CD4-positive, alpha-beta T cell (primary cell): ENCODE results near the gene PDZRN3. TPM values are rescaled to one million over a fixed set of nuclear protein-coding genes. Genes with fewer than 3 reads are reported as not detected.

Experiments
- ATAC-seq: fragments of 200-7000 bp; cut with Tn5 transposase; one replicate; pipeline ENCODE4 v1.10.0; 2022; ENCODE audit warnings: mild to moderate bottlenecking; ENCODE audit not compliant: poor library complexity
- CTCF ChIA-PET: fragments of 350-600 bp; sonication (Branson Sonifier 250); formaldehyde crosslinking; loops from one replicate; lab custom pipeline; 2021; ENCODE audit warnings: antibody characterized with exemption, inconsistent platforms; lab: Charles Lee
- POLR2A ChIA-PET: fragments of 350-600 bp; sonication (Branson Sonifier 250); formaldehyde crosslinking; loops from one replicate; lab custom pipeline; 2021; ENCODE audit warnings: antibody characterized with exemption, inconsistent platforms; lab: Charles Lee
- DNase-seq, 14 experiments: peaks; one replicate each; pipeline ENCODE4 v3.0.0-alpha.2; 2013 to 2020; ENCODE audit warnings: mixed read lengths in 2 of 14
- H3K27ac ChIP-seq, 2 donors: one replicate each; pipeline versions ENCODE4 v1.5.1 to v1.7.0; 2013; ENCODE audit warnings: low read length in 2 of 2, low read depth in 1 of 2, mild to moderate bottlenecking in 1 of 2
- H3K27me3 ChIP-seq, 2 experiments: 1 replicate in 1 of 2; 2 replicates in 1 of 2; pipeline versions ENCODE4 v1.6.1 to v1.7.0; 2013; ENCODE audit warnings: low read length in 2 of 2, control low read depth in 1 of 2, mild to moderate bottlenecking in 1 of 2, moderate library complexity in 1 of 2; ENCODE audit not compliant: insufficient read depth in 2 of 2, control insufficient read depth in 1 of 2
- H3K36me3 ChIP-seq: one replicate; pipeline ENCODE4 v1.6.1; 2013; ENCODE audit warnings: low read length, control low read depth; ENCODE audit not compliant: insufficient read depth
- H3K4me1 ChIP-seq: one replicate; pipeline ENCODE4 v1.6.1; 2013; ENCODE audit warnings: low read length, control low read depth; ENCODE audit not compliant: insufficient read depth
- H3K4me3 ChIP-seq: one replicate; pipeline ENCODE4 v1.5.1; 2013; ENCODE audit warnings: mild to moderate bottlenecking, low read length, moderate library complexity
- H3K9me3 ChIP-seq, 2 experiments: 1 replicate in 1 of 2; 2 replicates in 1 of 2; pipeline versions ENCODE4 v1.6.1 to v1.7.0; 2013; ENCODE audit warnings: low read length in 2 of 2, mild to moderate bottlenecking in 2 of 2, control low read depth in 1 of 2, moderate library complexity in 1 of 2; ENCODE audit not compliant: control insufficient read depth in 1 of 2, insufficient read depth in 1 of 2
- H3K27ac Mint-ChIP-seq: one replicate; pipeline ENCODE4 v1.8.0; 2020; ENCODE audit warnings: mixed read lengths
- H3K27me3 Mint-ChIP-seq: one replicate; pipeline ENCODE4 v1.8.0; 2021; ENCODE audit warnings: mixed read lengths
- H3K36me3 Mint-ChIP-seq: one replicate; pipeline ENCODE4 v1.8.0; 2021; ENCODE audit warnings: low read depth, mixed read lengths
- H3K4me1 Mint-ChIP-seq: one replicate; pipeline ENCODE4 v1.8.0; 2021; ENCODE audit warnings: low read depth, mixed read lengths
- H3K4me3 Mint-ChIP-seq: one replicate; pipeline ENCODE4 v1.8.0; 2020; ENCODE audit warnings: mild to moderate bottlenecking, mixed read lengths
- H3K9me3 Mint-ChIP-seq: one replicate; pipeline ENCODE4 v1.8.0; 2020; ENCODE audit warnings: mixed read lengths
- intact Hi-C, 2 experiments: fragments of 100-400 bp; cut with DNase I in 1 of 2; cut with micrococcal nuclease in 1 of 2; formaldehyde crosslinking; loops; one replicate each; pipeline versions ENCODE4 v1.15.1 to v1.9.0; 2023 to 2025; cut with DNase I, micrococcal nuclease
- total RNA-seq, 174 experiments: library from RNA in 2 of 174; stranded (reverse) in 2 of 174; gene quantifications; one replicate each; pipeline ENCODE4 v1.2.3 and lab custom pipeline; 2021 to 2026
- TF ChIP-seq, protein P1 (sequence below): fragments of 200-600 bp; IDR thresholded peaks from one replicate; pipeline ENCODE4 v1.8.0; 2022; ENCODE audit warnings: antibody characterized with exemption, mild to moderate bottlenecking

PDZRN3 gene
- total RNA-seq, 2 experiments from 2014 or later: not detected

DNA sequence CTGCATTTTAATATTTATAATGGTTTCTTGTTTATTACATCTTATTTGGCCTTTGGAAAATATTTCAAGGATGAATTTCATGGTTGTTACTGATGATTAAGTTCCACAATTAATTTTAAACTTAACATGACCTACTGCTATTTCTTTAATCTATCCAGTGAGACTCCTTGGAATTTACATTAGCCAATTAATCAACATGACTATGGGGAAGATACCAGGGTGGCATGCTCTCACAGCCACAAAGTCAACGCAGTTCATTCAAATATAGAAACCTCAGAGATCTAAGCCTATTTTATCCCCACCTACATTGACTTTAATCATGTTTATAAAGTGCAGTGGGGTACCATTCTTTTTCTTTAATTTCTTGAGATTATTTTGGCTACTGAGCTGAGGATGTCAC is 43.6 kb upstream of the PDZRN3 start:
- Histone ChIP-seq H3K9me3 (no peaks in the 10 kb centered on the region), H3K4me3 (no peak overlapping the region), H3K27me3 (no peaks in the 10 kb centered on the region), H3K27ac (no peak overlapping the region), H3K36me3 (no peaks in the 10 kb centered on the region), H3K4me1 (no peaks in the 10 kb centered on the region)
- ChIA-PET POLR2A (no interaction called here), CTCF (no interaction called here)
- intact Hi-C loops: no loop called here
- TF ChIP-seq, protein P1, sequence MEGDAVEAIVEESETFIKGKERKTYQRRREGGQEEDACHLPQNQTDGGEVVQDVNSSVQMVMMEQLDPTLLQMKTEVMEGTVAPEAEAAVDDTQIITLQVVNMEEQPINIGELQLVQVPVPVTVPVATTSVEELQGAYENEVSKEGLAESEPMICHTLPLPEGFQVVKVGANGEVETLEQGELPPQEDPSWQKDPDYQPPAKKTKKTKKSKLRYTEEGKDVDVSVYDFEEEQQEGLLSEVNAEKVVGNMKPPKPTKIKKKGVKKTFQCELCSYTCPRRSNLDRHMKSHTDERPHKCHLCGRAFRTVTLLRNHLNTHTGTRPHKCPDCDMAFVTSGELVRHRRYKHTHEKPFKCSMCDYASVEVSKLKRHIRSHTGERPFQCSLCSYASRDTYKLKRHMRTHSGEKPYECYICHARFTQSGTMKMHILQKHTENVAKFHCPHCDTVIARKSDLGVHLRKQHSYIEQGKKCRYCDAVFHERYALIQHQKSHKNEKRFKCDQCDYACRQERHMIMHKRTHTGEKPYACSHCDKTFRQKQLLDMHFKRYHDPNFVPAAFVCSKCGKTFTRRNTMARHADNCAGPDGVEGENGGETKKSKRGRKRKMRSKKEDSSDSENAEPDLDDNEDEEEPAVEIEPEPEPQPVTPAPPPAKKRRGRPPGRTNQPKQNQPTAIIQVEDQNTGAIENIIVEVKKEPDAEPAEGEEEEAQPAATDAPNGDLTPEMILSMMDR: no peak
- Mint-ChIP-seq H3K4me1 (no peaks in the 10 kb centered on the region), H3K9me3 (peaks cover 2% of the 10 kb centered on the region), H3K27ac (no peak overlapping the region), H3K27me3 (no peaks in the 10 kb centered on the region), H3K4me3 (no peak overlapping the region), H3K36me3 (no peaks in the 10 kb centered on the region)
- ATAC-seq (no peak), DNase-seq (no peak)

DNA sequence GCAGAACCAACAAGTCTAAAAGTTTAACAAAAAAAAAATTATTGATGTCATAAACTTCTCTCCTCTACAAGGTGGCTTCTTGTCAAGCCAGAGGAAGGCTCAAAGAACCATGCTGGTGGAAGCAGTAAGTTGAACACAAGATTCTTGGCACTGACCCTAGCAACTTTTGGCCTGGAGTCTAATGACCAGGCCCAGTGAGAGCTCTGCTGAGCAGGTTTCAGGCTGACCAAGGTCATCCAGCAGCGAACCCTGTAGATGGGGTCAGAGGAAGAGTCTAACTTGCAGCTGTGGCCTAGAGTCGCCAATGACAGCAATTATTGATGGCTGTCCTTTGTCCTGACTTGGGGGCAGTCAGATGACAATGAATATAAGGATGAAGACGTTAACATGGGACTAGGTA is 43.1 kb upstream of the PDZRN3 start:
- Histone ChIP-seq H3K9me3 (no peaks in the 10 kb centered on the region), H3K4me1 (no peaks in the 10 kb centered on the region), H3K4me3 (no peak overlapping the region), H3K27me3 (no peaks in the 10 kb centered on the region), H3K27ac (no peak overlapping the region), H3K36me3 (no peaks in the 10 kb centered on the region)
- peaks cover 2% of the 10 kb centered on the region for H3K9me3 Mint-ChIP-seq
- no peaks in the 10 kb centered on the region for H3K36me3 Mint-ChIP-seq
- ATAC-seq: no peak
- H3K27ac Mint-ChIP-seq: no peak overlapping the region
- no peak for DNase-seq
- no peak overlapping the region for H3K4me3 Mint-ChIP-seq
- H3K4me1 Mint-ChIP-seq: no peaks in the 10 kb centered on the region
- TF ChIP-seq, protein P1: no peak
- ChIA-PET POLR2A (no interaction called here), CTCF (no interaction called here)
- no peaks in the 10 kb centered on the region for H3K27me3 Mint-ChIP-seq
- intact Hi-C loops: no loop called here

DNA sequence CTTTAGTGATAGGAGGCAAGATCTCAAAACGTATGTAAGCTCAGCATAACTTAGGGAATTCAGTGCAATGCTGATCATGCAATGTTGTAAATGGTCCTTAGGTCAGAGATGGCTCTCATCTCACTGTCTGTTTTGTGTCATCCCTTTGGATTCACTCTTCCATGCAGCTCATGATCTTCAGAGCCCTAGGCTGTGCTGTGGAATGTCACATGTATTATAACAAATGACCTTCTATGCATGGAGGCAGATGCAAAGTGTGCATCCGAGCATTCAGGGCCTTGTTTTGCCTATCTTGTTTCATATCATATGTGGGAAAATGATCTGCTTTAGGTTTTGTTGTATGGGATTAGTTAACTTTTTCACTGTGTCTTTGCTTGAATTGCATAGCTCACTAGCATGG is 40.5 kb upstream of the PDZRN3 start:
- Histone ChIP-seq H3K4me3 (no peak overlapping the region), H3K9me3 (no peaks in the 10 kb centered on the region), H3K27me3 (no peaks in the 10 kb centered on the region), H3K27ac (no peak overlapping the region), H3K36me3 (no peaks in the 10 kb centered on the region), H3K4me1 (no peaks in the 10 kb centered on the region)
- H3K4me3 Mint-ChIP-seq: no peak overlapping the region
- CTCF ChIA-PET: no interaction called here
- TF ChIP-seq, protein P1: no peak
- no peaks in the 10 kb centered on the region for H3K4me1 Mint-ChIP-seq
- DNase-seq (no peak), ATAC-seq (no peak)
- H3K27ac Mint-ChIP-seq: no peak overlapping the region
- H3K36me3 Mint-ChIP-seq: no peaks in the 10 kb centered on the region
- no peaks in the 10 kb centered on the region for H3K9me3 Mint-ChIP-seq
- intact Hi-C loops: no loop called here
- POLR2A ChIA-PET: no interaction called here
- H3K27me3 Mint-ChIP-seq: no peaks in the 10 kb centered on the region
